Mesendoderm (in vitro differentiated cells): Measurements from ENCODE around the gene LAMA1.

Source experiments
- DNase-seq: peaks from one replicate; pipeline ENCODE4 v3.0.0; 2013
- H2AK5ac ChIP-seq: 2 replicates; pipeline ENCODE4 v1.6.1; 2013; ENCODE audit warnings: low read length, inconsistent platforms
- H2BK120ac ChIP-seq: 2 replicates; pipeline ENCODE4 v1.6.1; 2013; ENCODE audit warnings: low read depth, mild to moderate bottlenecking, low read length, moderate library complexity, mixed read lengths
- H2BK15ac ChIP-seq: replicated peaks from 2 replicates; pipeline ENCODE4 v1.6.1; 2013; ENCODE audit warnings: low read depth, mild to moderate bottlenecking, moderate library complexity
- H2BK5ac ChIP-seq: 2 replicates; pipeline ENCODE4 v1.6.1; 2013; ENCODE audit warnings: low read length, inconsistent platforms
- H3K18ac ChIP-seq: 2 replicates; pipeline ENCODE4 v1.6.1; 2013; ENCODE audit warnings: mild to moderate bottlenecking, low read length, mixed read lengths
- H3K23ac ChIP-seq: one replicate; pipeline ENCODE4 v1.6.1; 2013; ENCODE audit warnings: low read length
- H3K27ac ChIP-seq: 2 replicates; pipeline ENCODE4 v1.5.1; 2013; ENCODE audit warnings: low read depth, mild to moderate bottlenecking, inconsistent platforms, low read length, moderate library complexity
- H3K27me3 ChIP-seq: 2 replicates; pipeline ENCODE4 v1.6.1; 2013; ENCODE audit warnings: low read length, control low read depth, mild to moderate bottlenecking, inconsistent platforms; ENCODE audit not compliant: insufficient read depth, poor library complexity
- H3K36me3 ChIP-seq: 2 replicates; pipeline ENCODE4 v1.6.1; 2013; ENCODE audit warnings: low read length, inconsistent platforms; ENCODE audit not compliant: control insufficient read depth, insufficient read depth
- H3K4ac ChIP-seq: one replicate; pipeline ENCODE4 v1.6.1; 2013; ENCODE audit warnings: low read depth, mild to moderate bottlenecking, low read length, moderate library complexity
- H3K4me1 ChIP-seq: 2 replicates; pipeline ENCODE4 v1.6.1; 2013; ENCODE audit warnings: low read depth, low read length, inconsistent platforms; ENCODE audit not compliant: control insufficient read depth
- H3K4me2 ChIP-seq: 2 replicates; pipeline ENCODE4 v1.6.1; 2013; ENCODE audit warnings: low read length
- H3K4me3 ChIP-seq: 2 replicates; pipeline ENCODE4 v1.5.1; 2013; ENCODE audit warnings: mild to moderate bottlenecking, low read length
- H3K56ac ChIP-seq: one replicate; pipeline ENCODE4 v1.6.1; 2013; ENCODE audit warnings: low read length
- H3K79me1 ChIP-seq: 2 replicates; pipeline ENCODE4 v1.6.1; 2013; ENCODE audit warnings: low read length, inconsistent platforms
- H3K79me2 ChIP-seq: 2 replicates; pipeline ENCODE4 v1.6.1; 2013; ENCODE audit warnings: mild to moderate bottlenecking, low read length; ENCODE audit not compliant: control insufficient read depth, insufficient read depth
- H3K9ac ChIP-seq: 2 replicates; pipeline ENCODE4 v1.6.1; 2013; ENCODE audit warnings: low read length, inconsistent platforms
- H4K5ac ChIP-seq: one replicate; pipeline ENCODE4 v1.6.1; 2013; ENCODE audit warnings: low read length
- H4K8ac ChIP-seq: one replicate; pipeline ENCODE4 v1.6.1; 2013; ENCODE audit warnings: low read depth, mild to moderate bottlenecking, control low read depth, low read length, moderate library complexity
- WGBS: extraction: QIAGEN DNeasy Blood & Tissue Kit; methylation state at CpG from one replicate; pipeline ENCODE4 v1.1.7; 2013; ENCODE audit warnings: low lambda C conversion rate, missing lambda C conversion rate; ENCODE audit not compliant: insufficient coverage; ENCODE audit errors: extremely low coverage; 5-methylcytosine and 5-hydroxymethylcytosine counted together

Gene LAMA1

DNA sequence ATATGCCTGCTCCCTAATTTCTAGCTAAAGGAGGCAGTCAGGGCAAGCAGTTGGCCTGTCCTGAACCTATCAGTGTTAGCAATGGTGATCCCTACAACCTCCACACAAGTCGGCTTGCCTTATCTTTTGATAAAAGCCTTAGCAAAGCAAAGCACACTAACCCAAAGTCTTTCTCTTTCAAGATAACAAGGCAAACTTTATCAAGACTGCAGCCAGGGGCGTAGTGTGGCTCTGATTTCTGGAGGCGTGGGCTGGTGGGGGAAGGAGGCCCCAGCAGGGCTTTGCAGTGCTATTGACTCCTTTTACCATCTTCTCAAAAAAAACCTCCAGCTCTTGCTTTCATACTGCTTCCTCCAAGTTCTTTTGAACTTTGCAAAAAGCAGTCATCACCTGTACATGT, 40.2 kb upstream of the LAMA1 start:
- Histone ChIP-seq H3K9ac (no peak overlapping the region), H3K79me2 (no peaks in the 10 kb centered on the region), H3K27ac (no peak overlapping the region), H3K4me2 (no peak overlapping the region), H3K4me1 (peaks cover 9% of the 10 kb centered on the region), H3K79me1 (no peaks in the 10 kb centered on the region), H3K56ac (peak overlapping the region; percentile 37), H3K4me3 (no peak overlapping the region), H3K27me3 (no peaks in the 10 kb centered on the region), H3K18ac (no peak overlapping the region), H2BK15ac (no peak overlapping the region), H3K23ac (no peak overlapping the region), H2BK5ac (no peak overlapping the region), H3K4ac (no peak overlapping the region), H3K36me3 (no peaks in the 10 kb centered on the region), H4K8ac (no peak overlapping the region), H4K5ac (no peak overlapping the region), H2AK5ac (no peak overlapping the region), H2BK120ac (no peak overlapping the region)
- peak; percentile 91 for DNase-seq
- no CpG with 5 or more reads among the region's 3 CpGs for WGBS

DNA sequence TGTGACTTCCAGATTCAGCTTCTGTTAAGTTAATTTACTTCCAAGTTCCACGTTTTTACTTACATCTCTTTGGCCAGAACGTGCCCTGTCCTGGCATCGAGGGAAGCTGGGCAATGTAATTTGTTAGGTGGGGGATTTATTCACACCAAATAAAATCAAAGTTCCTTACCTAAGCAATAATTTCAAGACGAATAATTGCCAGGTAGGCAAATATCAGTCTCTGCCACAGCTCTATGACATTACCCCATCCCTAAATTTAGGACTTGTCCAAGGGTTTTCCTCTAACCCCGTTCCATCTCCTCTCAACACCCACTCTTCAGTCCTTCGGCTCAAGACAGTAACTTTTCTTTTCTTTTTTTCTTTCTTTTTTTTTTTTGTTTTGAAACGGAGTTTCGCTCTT, 38.3 kb upstream of the LAMA1 start:
- Histone ChIP-seq H3K56ac (no peak overlapping the region), H2AK5ac (no peak overlapping the region), H2BK5ac (no peak overlapping the region), H3K27me3 (no peaks in the 10 kb centered on the region), H3K23ac (no peak overlapping the region), H3K27ac (no peak overlapping the region), H2BK15ac (no peak overlapping the region), H2BK120ac (no peak overlapping the region), H3K4ac (no peak overlapping the region), H3K4me3 (no peak overlapping the region), H3K79me1 (no peaks in the 10 kb centered on the region), H3K79me2 (no peaks in the 10 kb centered on the region), H3K4me2 (no peak overlapping the region), H3K36me3 (no peaks in the 10 kb centered on the region), H4K8ac (no peak overlapping the region), H4K5ac (no peak overlapping the region), H3K4me1 (peaks cover 9% of the 10 kb centered on the region), H3K9ac (no peak overlapping the region), H3K18ac (no peak overlapping the region)
- WGBS: no CpG with 5 or more reads among the region's 8 CpGs
- no peak for DNase-seq

DNA sequence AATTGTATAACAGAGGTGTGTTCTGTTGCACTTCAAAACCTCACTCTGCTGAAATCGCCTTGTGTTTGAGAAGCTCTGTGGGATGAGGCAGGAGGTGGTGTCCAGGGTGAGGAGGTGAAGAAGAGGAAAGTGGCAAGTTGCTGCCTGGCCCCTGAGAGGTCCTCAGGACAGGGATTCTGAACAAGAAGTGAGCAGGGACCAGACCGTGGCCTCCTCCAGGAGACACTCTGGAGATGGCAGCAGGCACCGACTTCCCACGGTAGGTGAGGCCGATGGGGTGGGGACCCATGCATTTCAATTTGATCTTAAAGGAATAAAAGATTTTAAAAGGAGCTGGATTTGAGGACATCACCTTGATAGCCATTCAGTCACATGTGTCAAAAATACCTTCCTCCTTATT, 37.5 kb upstream of the LAMA1 start:
- Histone ChIP-seq H2BK5ac (no peak overlapping the region), H2BK120ac (no peak overlapping the region), H3K4ac (no peak overlapping the region), H3K27me3 (no peaks in the 10 kb centered on the region), H3K4me3 (no peak overlapping the region), H3K4me1 (peaks cover 9% of the 10 kb centered on the region), H3K27ac (no peak overlapping the region), H3K23ac (no peak overlapping the region), H3K36me3 (no peaks in the 10 kb centered on the region), H2BK15ac (no peak overlapping the region), H3K9ac (no peak overlapping the region), H2AK5ac (no peak overlapping the region), H3K18ac (no peak overlapping the region), H4K5ac (no peak overlapping the region), H3K79me2 (no peaks in the 10 kb centered on the region), H3K56ac (no peak overlapping the region), H3K79me1 (no peaks in the 10 kb centered on the region), H3K4me2 (no peak overlapping the region), H4K8ac (no peak overlapping the region)
- DNase-seq: no peak
- WGBS: no CpG with 5 or more reads among the region's 5 CpGs

DNA sequence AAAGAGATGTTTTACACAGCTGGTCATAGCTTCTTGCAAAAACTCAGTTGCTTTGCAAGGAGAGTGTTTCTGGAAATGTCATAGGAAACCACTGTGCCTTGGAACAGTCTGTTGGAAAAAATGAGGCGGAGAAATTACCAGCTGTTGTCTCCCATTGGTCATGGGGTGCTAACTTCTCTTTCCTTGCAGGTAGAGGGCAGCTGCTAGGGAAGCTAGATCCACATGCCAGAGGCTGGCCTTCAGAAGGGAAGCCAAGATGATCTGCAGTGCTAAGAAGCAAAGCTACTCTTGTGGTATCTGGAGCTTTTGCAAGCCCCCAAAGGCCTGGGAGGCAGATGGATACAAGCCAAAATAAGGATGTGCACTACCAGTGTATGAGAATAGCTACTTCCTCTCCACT, 34.8 kb upstream of the LAMA1 start:
- H2BK15ac ChIP-seq: no peak overlapping the region
- no CpG with 5 or more reads among the region's 1 CpG for WGBS
- H3K27ac ChIP-seq: no peak overlapping the region
- H4K8ac ChIP-seq: no peak overlapping the region
- H2BK120ac ChIP-seq: no peak overlapping the region
- no peaks in the 10 kb centered on the region for H3K79me2 ChIP-seq
- no peak overlapping the region for H3K9ac ChIP-seq
- H3K27me3 ChIP-seq: no peaks in the 10 kb centered on the region
- no peak overlapping the region for H2BK5ac ChIP-seq
- H3K4me2 ChIP-seq: no peak overlapping the region
- H3K36me3 ChIP-seq: no peaks in the 10 kb centered on the region
- peak; percentile 46 for DNase-seq
- no peak overlapping the region for H3K56ac ChIP-seq
- no peak overlapping the region for H3K4me3 ChIP-seq
- H3K79me1 ChIP-seq: no peaks in the 10 kb centered on the region
- H3K4ac ChIP-seq: no peak overlapping the region
- peaks cover 4% of the 10 kb centered on the region for H3K4me1 ChIP-seq
- H3K23ac ChIP-seq: no peak overlapping the region
- no peak overlapping the region for H2AK5ac ChIP-seq
- H3K18ac ChIP-seq: no peak overlapping the region
- H4K5ac ChIP-seq: no peak overlapping the region

DNA sequence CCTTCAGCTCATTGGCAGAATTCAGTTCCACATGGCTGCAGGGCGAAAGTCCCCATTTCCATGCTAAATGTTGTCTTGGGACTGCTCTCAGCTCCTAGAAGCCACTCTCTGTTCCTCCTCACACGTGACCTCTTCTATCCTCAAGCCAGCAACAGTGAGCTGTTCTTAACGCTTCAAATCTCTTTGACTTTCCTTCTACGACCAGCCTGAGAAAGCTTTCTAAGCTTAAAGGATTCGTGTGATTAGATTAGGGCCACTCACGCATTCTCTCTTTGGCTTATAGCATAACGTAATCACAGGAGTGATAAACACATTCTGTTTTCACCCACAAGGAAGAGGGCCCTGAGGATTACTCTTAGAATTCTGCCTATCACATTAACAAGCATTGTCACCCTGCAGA, 29.8 kb upstream of the LAMA1 start:
- Histone ChIP-seq H3K4me3 (no peak overlapping the region), H3K9ac (no peak overlapping the region), H2BK120ac (no peak overlapping the region), H3K18ac (no peak overlapping the region), H4K8ac (no peak overlapping the region), H4K5ac (no peak overlapping the region), H3K27ac (peak overlapping the region; percentile 71), H3K23ac (no peak overlapping the region), H2BK5ac (no peak overlapping the region), H3K79me1 (no peaks in the 10 kb centered on the region), H3K56ac (no peak overlapping the region), H3K4me2 (no peak overlapping the region), H3K36me3 (no peaks in the 10 kb centered on the region), H3K4me1 (peaks cover 2% of the 10 kb centered on the region), H3K27me3 (no peaks in the 10 kb centered on the region), H2BK15ac (no peak overlapping the region), H2AK5ac (no peak overlapping the region), H3K79me2 (no peaks in the 10 kb centered on the region), H3K4ac (no peak overlapping the region)
- WGBS: no CpG with 5 or more reads among the region's 7 CpGs
- peak; percentile 93 for DNase-seq

DNA sequence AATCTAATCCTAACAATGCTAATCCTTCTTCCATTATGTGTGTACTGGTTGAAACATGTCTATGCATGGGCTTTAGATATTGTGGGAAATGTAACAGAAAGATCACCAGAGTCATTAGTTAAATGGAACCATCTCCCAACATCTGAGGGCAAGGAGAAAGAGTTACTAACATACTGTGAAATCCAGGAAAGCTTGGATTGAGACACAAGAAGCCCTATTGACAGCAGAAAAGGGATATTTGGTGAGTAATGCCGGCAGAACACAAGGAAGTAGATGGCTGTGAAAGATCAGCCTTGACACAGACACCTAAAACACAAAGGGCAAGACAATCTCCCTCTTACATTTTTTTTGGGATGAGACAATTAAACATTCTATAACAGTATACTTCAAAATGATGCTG, 28.5 kb upstream of the LAMA1 start:
- no peak overlapping the region for H3K56ac ChIP-seq
- peaks cover 2% of the 10 kb centered on the region for H3K4me1 ChIP-seq
- no peak overlapping the region for H3K4ac ChIP-seq
- WGBS: no CpG with 5 or more reads among the region's 1 CpG
- H3K4me2 ChIP-seq: no peak overlapping the region
- H3K18ac ChIP-seq: no peak overlapping the region
- no peak overlapping the region for H2BK120ac ChIP-seq
- no peak overlapping the region for H2AK5ac ChIP-seq
- peak overlapping the region; percentile 67 for H3K23ac ChIP-seq
- no peak overlapping the region for H3K9ac ChIP-seq
- no peaks in the 10 kb centered on the region for H3K27me3 ChIP-seq
- H2BK5ac ChIP-seq: no peak overlapping the region
- H3K36me3 ChIP-seq: no peaks in the 10 kb centered on the region
- no peaks in the 10 kb centered on the region for H3K79me1 ChIP-seq
- DNase-seq: no peak
- no peak overlapping the region for H3K4me3 ChIP-seq
- no peaks in the 10 kb centered on the region for H3K79me2 ChIP-seq
- H3K27ac ChIP-seq: no peak overlapping the region
- peak overlapping the region; percentile 27 for H2BK15ac ChIP-seq
- no peak overlapping the region for H4K5ac ChIP-seq
- no peak overlapping the region for H4K8ac ChIP-seq
